ENCODE data around the gene MYH3. TPM values are rescaled to one million over a fixed set of nuclear protein-coding genes. Genes with fewer than 3 reads are reported as not detected.

The MYH3 gene
- total RNA-seq, 1 experiment from 2014 or later, result 4.1 TPM

- ATAC-seq (no peak), DNase-seq (no peak)
- ChIA-PET POLR2A (ENCODE audit: unreplicated experiment) (no interaction called here), CTCF (no interaction called here)
- no peaks in the 10 kb centered on the region for H3F3A ChIP-seq (ENCODE audit: low read length, unreplicated experiment)
- H3K4me1 ChIP-seq (ENCODE audit: insufficient read depth, low read length), result no peaks in the 10 kb centered on the region
- TF ChIP-seq EZH2phosphoT487 (IDR thresholded peaks at IDR 0.05; ENCODE audit: borderline replicate concordance, low read length), result no peak
- no peak for TF ChIP-seq CTCF (conservative IDR thresholded peaks at IDR 0.05; ENCODE audit: low read depth, low read length)
- TF ChIP-seq EZH2 (IDR thresholded peaks at IDR 0.05; ENCODE audit: low read length, unreplicated experiment), result no peak
- peaks cover 2% of the 10 kb centered on the region; the same call in 1 of the 2 replicates for H3K36me3 ChIP-seq (ENCODE audit: low read depth, low read length)
- H3K9me3 ChIP-seq (ENCODE audit: low read length), result no peaks in the 10 kb centered on the region
- no peaks in the 10 kb centered on the region for H4K20me1 ChIP-seq (ENCODE audit: low read length)
- BruUV-seq (replicated peaks), result no TSS peak
- intact Hi-C loops (cut with micrococcal nuclease), result no loop called here
- no peaks in the 10 kb centered on the region for H3K9me2 ChIP-seq (replicated peaks; ENCODE audit: low read length)
- no peak overlapping the region for H3K9ac ChIP-seq (ENCODE audit: low read length)
- no peak overlapping the region for H3K27ac ChIP-seq (ENCODE audit: low read length)
- H2AFZ ChIP-seq (ENCODE audit: low read length), result no peak overlapping the region
- H3K4me2 ChIP-seq (ENCODE audit: low read length), result no peak overlapping the region
- H3K4me3 ChIP-seq (ENCODE audit: low read length), result no peak overlapping the region
- H3K27me3 ChIP-seq (ENCODE audit: low read length), result no peaks in the 10 kb centered on the region
- H3K79me2 ChIP-seq (ENCODE audit: low read length), result no peaks in the 10 kb centered on the region
Observed at GRCh38 chr17:10673312-10673711, 16.2 kb upstream of the MYH3 start.

- H2AFZ ChIP-seq (ENCODE audit: low read length), result no peak overlapping the region
- ATAC-seq, result no peak
- DNase-seq, result peak; percentile 6
- no peak overlapping the region for H3K9ac ChIP-seq (ENCODE audit: low read length)
- no peaks in the 10 kb centered on the region for H3K4me1 ChIP-seq (ENCODE audit: insufficient read depth, low read length)
- H3K4me3 ChIP-seq (ENCODE audit: low read length), result no peak overlapping the region
- H3K4me2 ChIP-seq (ENCODE audit: low read length), result no peak overlapping the region
- BruUV-seq (replicated peaks), result no TSS peak
- H3K27me3 ChIP-seq (ENCODE audit: low read length), result no peaks in the 10 kb centered on the region
- ChIA-PET CTCF (no interaction called here), POLR2A (ENCODE audit: unreplicated experiment) (no interaction called here)
- H4K20me1 ChIP-seq (ENCODE audit: low read length), result no peaks in the 10 kb centered on the region
- H3K9me3 ChIP-seq (ENCODE audit: low read length), result no peaks in the 10 kb centered on the region
- H3K27ac ChIP-seq (ENCODE audit: low read length), result no peak overlapping the region
- no peaks in the 10 kb centered on the region for H3K79me2 ChIP-seq (ENCODE audit: low read length)
- TF ChIP-seq EZH2phosphoT487 (IDR thresholded peaks at IDR 0.05; ENCODE audit: borderline replicate concordance, low read length) (no peak), EZH2 (IDR thresholded peaks at IDR 0.05; ENCODE audit: low read length, unreplicated experiment) (no peak), CTCF (conservative IDR thresholded peaks at IDR 0.05; ENCODE audit: low read depth, low read length) (no peak)
- no peaks in the 10 kb centered on the region for H3F3A ChIP-seq (ENCODE audit: low read length, unreplicated experiment)
- no peaks in the 10 kb centered on the region for H3K36me3 ChIP-seq (ENCODE audit: low read depth, low read length)
- H3K9me2 ChIP-seq (replicated peaks; ENCODE audit: low read length), result no peaks in the 10 kb centered on the region
- intact Hi-C loops (cut with micrococcal nuclease), result no loop called here
Observed at GRCh38 chr17:10668775-10669174, 11.7 kb upstream of the MYH3 start.

- Histone ChIP-seq H3K36me3 (ENCODE audit: low read depth, low read length) (no peaks in the 10 kb centered on the region), H3K9me2 (replicated peaks; ENCODE audit: low read length) (no peaks in the 10 kb centered on the region), H3F3A (ENCODE audit: low read length, unreplicated experiment) (no peaks in the 10 kb centered on the region), H3K27ac (ENCODE audit: low read length) (no peak overlapping the region), H3K4me2 (ENCODE audit: low read length) (no peak overlapping the region), H2AFZ (ENCODE audit: low read length) (no peak overlapping the region), H3K4me1 (ENCODE audit: insufficient read depth, low read length) (no peaks in the 10 kb centered on the region), H3K4me3 (ENCODE audit: low read length) (no peak overlapping the region), H3K9ac (ENCODE audit: low read length) (no peak overlapping the region), H4K20me1 (ENCODE audit: low read length) (no peaks in the 10 kb centered on the region), H3K27me3 (ENCODE audit: low read length) (no peaks in the 10 kb centered on the region), H3K9me3 (ENCODE audit: low read length) (no peaks in the 10 kb centered on the region), H3K79me2 (ENCODE audit: low read length) (no peaks in the 10 kb centered on the region)
- no TSS peak for BruUV-seq (replicated peaks)
- ATAC-seq (no peak), DNase-seq (no peak)
- ChIA-PET CTCF (no interaction called here), POLR2A (ENCODE audit: unreplicated experiment) (interaction anchor here (0.6 kb wide), 1 partner anchor 36 kb away, joined by 3 read pairs; no protein-coding TSS in a partner anchor)
- TF ChIP-seq EZH2phosphoT487 (IDR thresholded peaks at IDR 0.05; ENCODE audit: borderline replicate concordance, low read length) (no peak), CTCF (conservative IDR thresholded peaks at IDR 0.05; ENCODE audit: low read depth, low read length) (no peak), EZH2 (IDR thresholded peaks at IDR 0.05; ENCODE audit: low read length, unreplicated experiment) (no peak)
- intact Hi-C loops (cut with micrococcal nuclease), result no loop called here
Observed at GRCh38 chr17:10666906-10667305, 9.8 kb upstream of the MYH3 start.
